ENCODE data around the gene CEP170B.
A peak's percentile ranks its signal among the peaks of the same experiment; 100 is the strongest.

Gene CEP170B

DNA sequence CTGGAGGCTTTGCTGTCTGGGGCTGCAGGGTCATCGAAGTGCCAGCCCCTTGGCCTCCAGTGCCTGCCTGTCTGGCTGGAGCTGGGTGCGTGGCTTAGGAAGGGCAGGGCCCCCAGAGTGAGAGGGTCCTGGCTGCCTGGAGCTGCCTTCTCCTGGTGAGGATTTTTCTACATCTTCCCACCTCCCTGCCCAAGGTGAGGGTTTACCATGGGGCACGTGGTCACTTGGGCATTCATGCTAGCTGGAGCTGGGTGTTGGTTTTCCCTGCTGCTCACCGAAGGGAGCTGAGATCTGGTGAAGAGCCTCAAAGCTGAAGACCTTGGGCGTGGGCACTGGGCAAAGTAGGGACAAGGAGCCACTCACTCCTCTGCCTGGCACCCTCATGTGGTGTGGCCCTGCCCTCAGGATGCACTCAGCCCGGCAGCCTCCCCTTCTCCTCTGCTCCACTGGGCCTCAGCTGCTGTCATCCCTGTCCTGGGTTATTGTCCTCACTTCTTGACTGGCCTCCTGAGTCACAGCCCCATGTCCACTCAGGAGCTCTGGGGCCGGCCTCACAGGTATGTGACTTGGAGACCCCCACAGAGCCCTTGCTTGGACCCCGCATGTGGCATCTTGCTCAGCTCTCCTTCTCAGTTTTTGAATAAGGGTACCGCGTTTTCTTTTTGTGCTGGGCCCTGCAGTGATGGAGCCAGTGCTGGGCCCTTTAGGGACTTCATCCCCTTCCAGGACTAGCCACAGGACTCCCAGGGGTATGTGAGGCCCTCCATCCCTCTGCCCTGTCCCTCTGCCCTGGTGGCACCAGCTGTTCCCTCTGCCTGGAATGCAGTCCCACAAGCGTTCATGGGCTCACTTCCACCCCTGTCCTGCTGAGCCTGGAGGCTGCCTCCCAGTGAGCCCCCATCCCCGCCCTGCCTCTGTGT is 1.6 kb downstream of the CEP170B start:
- no peak for DNase-seq (ENCODE audit: low read depth in 3 of 3, low spot score in 1 of 3)

DNA sequence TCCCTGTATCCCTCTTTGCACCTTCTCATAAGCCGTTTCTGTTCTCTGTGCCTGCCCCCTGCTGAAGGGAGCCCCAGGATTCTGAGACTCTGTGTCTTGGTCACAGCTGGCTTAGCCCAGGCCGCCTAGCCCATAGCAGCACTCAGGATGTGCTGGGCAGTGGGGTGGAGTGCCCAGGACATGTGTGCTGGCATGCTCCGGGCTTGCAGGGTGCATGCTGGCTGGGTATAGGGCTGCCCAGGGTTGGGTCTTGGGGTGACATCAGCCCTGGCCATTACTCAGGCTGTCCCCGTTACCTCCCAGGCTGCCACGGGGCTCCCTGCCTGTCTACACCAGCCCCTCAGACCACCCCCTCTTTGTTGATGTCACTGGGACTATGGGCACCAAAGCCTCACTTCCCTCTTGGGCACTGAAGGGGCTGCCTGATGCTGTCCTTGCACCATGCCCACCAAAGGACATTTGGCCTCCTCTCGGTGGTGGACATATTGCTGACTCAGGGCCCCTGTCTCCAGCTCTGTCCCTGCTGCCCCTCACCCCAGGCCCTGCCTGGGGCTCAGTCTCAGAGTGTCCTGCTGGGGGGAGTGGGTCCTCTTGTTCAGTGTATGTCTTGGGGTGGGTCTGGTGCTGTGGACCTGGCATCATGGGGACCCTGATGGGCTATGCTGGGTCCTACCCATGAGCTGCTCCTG is 2.4 kb downstream of the CEP170B start:
- no peak for DNase-seq (ENCODE audit: low read depth in 3 of 3, low spot score in 1 of 3)

DNA sequence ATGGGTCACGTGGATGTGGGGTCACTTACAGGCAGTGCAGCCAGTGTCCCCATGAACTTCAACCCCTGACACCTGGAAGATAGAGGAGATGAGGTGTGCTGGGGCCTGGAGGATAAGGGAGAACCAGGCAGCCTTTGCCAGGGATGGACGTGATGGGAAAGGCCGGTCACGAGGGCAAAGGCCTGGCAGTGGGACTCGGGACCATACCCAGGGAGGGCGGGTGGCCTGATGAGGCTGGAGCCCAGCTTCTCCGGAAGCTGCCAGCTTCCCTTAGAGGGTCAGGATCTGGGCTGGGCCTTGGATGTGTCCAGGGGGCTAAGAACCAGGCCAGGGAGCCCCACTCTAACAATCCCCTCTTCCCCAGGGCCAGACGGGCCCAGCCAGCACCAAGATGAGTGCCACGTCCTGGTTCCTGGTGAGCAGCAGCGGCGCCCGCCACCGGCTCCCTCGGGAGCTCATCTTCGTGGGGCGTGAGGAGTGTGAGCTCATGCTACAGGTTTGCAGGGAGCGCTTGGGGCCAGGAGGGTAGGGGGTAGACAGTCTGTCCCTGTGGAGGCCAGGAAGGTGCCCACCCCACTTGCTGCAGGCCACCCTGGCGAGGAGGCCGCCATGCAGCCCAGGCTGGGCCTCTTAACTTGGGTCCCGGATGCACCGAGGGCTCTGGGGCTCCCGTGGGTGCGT is 3.1 kb downstream of the CEP170B start:
- DNase-seq (ENCODE audit: low read depth in 3 of 3, low spot score in 1 of 3), result no peak

DNA sequence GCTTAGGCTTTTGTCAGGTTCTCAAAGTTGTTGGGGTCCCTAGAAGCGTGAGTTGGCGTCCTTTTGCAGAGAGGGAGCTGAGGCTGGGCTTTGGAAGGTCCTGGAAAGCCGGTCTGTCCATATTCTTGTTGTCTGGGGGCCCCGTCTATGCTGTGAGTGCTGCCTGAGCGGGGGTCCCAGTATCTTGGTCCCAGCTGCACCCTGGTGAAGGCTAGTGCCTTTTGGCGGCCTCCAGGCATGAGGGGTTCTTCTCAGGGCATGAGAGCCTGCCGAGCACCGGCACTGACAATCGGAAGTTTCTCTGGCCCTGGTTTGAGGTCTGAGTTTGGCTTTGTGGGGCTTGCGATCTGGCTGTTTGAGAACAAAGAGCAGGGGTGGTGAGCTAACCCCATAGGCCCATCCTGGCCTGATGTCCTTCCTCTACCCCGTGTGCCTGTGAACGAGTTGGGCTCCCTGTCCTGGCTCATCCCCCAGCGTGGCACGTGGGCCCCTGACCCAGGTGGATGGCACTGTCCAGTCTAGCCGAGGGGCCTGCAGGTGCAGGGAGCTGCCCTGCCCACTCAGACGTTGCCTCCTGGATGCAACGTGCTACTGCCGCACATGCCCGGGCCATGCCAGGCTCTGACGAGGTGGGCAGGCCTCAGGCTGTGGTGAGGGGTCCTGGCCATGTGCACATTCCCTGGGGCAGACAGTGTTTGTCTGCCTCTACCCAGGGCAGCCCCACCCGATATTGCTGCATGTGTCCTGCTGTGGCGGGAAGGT is 3.9 kb downstream of the CEP170B start:
- DNase-seq (ENCODE audit: low read depth in 3 of 3, low spot score in 1 of 3), result no peak

DNA sequence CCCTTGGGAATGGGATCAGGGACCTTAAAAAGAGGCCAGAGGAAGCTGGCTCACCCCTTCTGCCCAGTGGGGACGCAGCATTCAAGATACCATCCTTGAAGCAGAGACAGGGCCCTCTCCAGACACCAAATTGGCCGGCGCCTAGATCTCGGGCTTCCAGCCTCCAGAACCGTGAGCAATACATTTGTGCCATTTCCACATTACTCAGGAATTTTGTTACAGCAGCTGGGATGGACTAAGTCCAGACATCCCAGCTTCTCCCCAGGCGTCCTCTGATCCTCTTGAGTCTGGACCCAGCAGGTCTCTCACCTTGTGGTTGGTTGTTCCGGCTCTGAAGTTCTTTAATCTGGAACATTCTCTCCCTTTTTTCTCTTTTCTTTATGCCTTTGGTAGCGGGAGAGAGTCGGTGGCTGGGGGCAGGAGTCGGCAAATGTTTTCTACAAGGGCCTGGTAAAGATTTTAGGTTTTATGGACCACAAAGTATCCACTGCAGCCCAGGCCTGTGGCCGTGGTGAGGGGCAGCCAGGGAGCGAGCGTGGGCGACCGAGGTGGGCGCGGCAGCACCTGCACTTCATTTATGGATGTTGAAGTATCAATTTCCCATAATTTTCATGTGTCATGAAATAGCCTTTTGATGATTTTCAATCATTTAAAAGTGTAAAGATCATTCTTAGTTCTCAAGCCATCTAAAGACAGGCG is 4.8 kb downstream of the CEP170B start:
- DNase-seq (ENCODE audit: low read depth in 3 of 3, low spot score in 1 of 3), result no peak

DNA sequence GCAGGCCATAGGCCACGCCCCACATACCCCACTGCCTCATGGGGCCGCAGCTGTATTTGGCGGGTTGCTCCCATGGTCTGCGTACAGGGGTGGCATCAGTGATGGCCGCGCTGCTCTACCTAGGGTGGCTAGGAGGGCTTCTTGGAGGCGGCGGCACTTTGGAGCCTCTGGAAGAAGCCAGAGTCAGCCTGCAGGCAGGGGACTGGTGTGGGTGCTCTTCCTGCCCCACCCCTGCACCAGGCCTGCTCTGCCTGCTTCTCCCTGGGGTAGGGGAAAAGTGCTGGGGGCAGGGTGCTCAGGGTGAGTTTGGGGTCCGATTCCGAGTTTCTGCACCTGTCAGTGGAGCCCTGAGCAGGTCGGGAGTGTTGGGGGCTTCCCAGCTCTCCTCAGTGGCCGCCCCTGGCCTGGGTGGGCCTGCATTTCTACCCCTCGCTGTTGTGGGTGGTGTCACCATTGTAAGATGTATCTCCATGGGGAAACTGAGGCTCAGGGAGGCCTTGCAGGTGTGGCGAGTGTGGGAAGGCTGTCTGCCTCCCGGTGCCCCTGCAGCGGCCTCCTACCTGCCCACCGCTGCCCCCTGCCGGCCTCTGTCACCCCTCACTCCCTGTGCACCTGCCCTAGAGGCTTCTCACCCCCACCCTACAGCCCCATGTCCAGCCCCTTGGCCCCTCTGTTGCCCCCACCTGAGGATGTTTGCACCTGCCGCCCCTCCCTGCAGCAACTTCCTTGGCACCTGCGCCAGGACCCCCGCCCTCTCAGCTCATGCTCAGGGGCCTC is 5.5 kb downstream of the CEP170B start:
- DNase-seq (ENCODE audit: low read depth in 3 of 3, low spot score in 1 of 3), result peak in 1 of 3 donors; percentile 43

DNA sequence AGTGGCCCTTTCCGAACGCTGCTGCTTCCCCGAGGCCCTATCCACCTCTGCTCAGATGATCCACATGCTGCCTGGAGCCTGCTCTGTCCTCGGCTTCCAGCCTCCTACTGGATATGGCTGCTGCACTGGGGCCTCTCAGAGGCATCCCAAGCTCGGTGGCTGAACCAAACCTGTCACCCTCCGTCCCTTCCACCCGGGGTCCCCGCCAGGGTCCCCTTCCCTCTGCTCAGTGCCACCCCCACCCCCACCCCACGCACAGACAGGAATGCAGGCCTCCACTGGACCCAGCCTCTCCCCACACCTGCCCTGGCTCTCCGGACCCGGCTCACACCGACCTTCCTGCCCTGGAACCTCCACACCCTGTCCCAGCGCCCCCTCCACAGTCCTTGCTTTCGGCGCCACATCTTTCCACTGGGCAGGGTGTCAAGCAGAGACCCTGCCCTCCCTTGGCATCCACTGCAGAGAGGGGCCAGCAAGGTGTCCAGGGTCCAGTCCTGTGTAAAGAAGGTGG is 6.1 kb downstream of the CEP170B start:
- no peak for DNase-seq (ENCODE audit: low read depth in 3 of 3, low spot score in 1 of 3)

DNA sequence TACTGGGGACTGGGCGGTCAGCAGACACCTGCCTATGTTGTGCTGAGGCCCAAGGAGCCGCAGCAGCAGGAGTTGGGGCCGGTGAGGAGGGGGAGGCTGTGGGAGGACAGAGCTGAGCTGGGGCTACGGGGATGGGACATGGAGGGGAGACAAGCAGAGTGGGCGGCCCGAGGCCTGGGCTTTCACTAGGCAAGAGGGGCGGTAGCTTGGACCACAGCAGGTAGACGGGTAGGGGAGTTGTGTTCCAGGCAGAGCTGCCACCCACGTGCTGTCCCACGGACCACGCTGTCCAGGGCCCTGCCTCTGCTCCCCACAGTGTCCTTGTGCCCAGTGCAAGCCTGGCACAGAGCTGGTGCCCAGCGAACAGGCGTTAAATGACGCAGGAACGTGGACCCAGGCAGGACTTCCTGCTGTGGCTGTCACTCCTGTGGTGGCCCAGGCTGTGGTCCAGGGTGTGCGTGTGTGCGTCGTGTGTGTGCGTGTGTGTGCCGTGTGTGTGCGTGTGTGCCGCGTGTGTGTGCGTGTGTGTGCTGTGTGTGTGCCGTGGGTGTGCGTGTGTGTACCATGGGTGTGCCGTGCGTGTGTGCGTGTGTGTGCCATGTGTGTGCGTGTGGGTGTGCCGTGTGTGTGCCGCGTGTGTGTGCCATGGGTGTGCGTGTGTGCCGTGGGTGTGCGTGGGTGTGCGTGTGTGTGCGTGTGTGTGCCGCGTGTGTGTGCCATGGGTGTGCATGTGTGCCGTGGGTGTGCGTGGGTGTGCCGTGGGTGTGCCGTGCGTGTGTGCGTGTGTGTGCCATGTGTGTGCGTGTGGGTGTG is 6.8 kb downstream of the CEP170B start:
- DNase-seq (ENCODE audit: low read depth in 3 of 3, low spot score in 1 of 3), result no peak

DNA sequence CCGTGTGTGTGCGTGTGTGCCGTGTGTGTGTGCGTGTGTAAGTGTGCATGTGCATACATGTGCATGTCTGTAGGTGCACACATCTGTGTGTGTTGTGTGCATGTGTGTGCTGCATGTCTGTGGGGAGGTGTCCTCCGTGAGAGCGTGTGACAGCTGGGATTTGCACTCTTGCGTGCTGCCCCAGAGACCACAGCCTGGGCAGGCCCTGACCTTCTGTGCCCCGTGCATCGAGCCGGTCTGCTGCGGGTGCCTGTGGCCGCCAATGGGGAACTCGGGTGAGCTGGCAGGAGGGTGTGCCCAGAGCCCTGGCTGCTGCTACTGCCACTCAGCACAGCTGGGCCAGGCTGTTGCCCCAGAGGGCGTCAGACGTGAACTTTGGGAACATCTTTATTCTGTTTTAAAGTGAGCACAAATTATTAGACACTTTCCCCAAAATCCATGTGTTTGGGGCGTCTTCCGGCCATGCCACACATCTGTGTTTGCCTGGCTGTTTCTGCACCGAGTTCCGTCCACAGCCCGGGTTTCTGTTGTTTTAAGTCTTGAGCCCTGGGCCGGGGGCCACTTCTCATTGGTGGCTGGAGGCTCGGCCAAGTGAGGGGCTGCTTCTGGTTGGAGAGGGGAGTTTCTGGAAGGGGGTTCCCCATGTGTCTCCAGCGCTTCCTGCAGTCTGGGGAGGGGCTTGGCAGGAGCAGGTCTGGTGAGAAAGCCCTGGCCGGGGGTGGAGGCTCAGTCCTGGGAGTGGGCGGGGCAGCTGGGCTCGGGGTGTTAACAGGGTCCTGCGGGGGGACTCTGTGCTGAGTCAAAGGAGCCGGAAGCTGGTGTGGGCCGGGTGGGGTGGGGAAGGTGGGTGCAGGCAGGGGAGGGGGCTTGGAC is 7.6 kb downstream of the CEP170B start:
- no peak for DNase-seq (ENCODE audit: low read depth in 3 of 3, low spot score in 1 of 3)

DNA sequence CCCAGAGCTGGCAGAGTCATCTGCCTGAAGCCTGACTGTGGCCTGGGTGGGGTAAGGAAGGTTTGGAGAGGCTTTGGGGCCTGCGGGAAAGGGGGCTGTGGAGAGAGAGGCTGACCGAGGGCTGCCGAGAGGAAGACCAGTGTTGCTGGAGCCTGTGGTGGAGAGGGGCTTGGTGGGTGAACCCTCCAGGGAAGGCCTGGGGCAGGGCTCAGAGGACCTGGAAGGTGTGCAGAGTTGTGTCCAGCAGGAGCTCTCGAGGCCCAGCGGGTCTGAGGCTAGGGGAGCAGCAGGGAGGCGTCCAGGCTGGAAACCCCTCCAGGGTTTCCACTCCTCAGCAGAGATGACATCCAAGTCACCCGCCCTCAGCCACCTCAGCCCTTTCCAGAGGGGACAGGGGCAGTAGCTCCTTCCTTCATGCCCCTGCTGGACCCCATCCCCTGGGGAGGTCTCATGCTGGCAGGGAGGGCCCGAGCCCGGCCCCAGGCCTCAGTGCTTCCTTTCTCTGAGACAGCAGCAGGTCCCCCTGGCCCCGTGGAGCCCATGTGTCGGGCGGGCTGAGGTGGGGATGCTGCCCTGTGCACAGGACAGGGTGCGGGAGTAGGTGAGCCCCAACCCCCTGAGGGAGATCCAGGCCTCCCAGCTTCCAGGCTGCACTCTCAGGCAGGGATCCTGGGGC is 8.4 kb downstream of the CEP170B start:
- DNase-seq (ENCODE audit: low read depth in 3 of 3, low spot score in 1 of 3), result no peak

DNA sequence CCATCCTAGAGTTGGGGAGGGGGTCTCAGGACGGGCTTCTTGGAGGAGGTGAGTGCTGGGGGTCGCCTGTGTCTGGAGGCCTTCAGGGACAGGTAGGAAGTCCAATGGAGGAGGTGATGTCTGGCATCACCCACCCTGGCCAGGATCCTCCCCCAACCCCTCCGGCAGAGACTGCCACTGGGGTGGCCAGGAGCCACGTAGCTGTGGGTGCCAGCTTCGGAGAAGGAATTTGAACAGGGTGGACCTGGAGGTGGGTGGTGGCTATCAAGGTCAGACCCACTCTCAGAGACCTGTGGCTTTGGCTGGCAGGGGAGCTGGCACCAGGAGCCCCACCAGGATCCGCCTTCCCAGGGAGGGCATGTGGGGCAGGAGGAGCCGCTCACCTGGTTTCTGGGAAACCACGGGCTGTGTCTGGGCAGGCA is 9.1 kb downstream of the CEP170B start:
- DNase-seq (ENCODE audit: low read depth in 3 of 3, low spot score in 1 of 3), result no peak

DNA sequence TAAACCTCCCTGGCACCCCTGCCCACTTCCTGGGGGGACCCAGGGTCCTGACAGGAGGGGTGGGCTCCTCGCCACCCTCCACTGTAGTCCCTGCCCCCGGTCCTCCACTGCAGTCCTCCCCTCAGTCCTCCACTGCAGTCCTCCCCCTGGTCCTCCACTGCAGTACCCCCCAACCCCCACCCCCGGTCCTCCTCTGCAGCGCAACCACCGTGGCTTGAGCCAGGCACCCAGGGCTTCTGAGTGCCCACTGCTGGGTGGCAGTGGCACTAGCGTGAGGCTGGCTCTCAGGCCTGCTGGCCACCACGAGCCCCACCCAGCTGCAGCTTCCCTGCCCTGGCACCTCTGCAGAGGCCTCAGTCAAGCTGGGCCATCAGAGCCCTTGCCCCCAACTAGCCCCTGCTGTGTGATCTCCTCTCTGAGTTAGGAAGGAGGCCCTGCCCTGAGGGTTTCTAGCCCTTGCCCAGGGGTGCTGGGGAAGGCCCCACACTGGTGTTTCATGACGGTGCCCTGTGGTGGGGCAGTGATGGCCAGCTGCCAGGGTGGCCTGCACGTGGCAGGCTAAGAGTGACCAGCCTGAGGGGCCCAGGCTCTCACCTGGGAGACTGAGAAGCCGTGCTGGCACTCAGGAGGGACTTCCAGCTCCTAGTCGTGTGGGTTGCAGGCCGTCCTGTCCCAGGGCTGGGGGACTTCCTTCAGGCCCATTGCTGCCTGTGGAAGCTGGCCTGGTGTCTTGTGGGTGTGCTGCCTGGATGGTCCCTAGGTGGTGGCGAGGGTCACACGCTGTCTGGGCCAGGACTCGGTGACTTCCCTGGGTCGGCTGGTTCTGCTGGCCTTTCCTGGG is 9.7 kb downstream of the CEP170B start:
- no peak for DNase-seq (ENCODE audit: low read depth in 3 of 3, low spot score in 1 of 3)

DNA sequence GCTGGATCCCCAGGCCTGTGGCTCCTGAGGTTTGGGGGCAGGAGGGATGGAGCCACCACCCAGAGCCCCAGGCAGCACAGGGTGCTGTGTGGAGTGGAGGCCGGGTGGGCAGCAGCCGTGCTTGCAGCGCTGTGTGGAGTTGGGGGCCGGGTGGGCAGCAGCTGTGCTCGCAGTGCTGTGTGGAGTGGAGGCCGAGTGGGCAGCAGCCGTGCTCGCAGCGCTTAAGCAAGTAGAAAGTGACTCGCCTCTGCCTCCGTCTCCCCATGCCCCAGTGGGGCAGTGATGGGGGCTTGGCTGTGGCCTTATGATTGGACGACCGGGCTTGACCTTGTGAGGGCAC is 10.3 kb downstream of the CEP170B start:
- no peak for DNase-seq (ENCODE audit: low read depth in 3 of 3, low spot score in 1 of 3)

DNA sequence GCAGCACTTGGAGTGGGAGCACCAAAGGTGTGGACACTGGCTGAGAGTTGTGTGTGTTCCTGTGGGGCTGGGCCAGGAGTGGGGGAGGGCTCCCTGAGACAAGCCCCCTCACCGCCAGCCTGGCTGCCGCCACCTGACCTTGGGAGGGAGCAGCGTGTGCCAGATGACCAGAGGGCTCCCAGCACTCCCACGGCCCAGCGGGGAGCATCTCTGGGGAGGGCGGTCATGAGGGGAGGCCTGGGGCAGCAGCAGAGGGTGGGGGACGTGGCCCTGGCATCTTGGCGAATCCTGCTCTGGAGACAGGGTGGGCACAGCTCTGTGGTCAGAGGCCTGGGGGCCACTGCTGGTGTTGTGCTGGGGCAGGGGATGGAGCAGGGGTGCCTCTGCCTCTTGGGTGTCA is 10.7 kb downstream of the CEP170B start:
- no peak for DNase-seq (ENCODE audit: low read depth in 3 of 3, low spot score in 1 of 3)

DNA sequence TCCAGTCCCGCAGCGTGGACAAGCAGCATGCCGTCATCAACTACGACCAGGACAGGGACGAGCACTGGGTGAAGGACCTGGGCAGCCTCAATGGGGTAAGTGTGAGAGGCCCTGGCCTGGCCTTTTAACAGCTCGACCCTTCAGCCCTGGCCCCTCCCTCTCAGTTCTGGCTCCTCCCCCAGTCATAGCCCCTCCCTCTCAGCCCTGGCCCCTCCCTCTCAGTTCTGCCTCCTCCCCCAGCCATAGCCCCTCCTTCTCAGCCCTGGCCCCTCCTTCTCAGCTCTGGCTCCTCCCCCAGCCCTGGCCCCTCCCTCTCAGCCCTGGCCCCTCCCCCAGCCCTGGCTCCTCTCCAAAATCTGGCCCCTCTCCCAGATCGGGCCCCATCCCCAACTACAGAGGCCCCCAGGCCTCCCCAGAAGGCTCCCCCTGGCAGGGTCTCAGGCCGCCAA is 11.2 kb downstream of the CEP170B start:
- peak in 1 of 3 donors; percentile 10 for DNase-seq (ENCODE audit: low read depth in 3 of 3, low spot score in 1 of 3)

DNA sequence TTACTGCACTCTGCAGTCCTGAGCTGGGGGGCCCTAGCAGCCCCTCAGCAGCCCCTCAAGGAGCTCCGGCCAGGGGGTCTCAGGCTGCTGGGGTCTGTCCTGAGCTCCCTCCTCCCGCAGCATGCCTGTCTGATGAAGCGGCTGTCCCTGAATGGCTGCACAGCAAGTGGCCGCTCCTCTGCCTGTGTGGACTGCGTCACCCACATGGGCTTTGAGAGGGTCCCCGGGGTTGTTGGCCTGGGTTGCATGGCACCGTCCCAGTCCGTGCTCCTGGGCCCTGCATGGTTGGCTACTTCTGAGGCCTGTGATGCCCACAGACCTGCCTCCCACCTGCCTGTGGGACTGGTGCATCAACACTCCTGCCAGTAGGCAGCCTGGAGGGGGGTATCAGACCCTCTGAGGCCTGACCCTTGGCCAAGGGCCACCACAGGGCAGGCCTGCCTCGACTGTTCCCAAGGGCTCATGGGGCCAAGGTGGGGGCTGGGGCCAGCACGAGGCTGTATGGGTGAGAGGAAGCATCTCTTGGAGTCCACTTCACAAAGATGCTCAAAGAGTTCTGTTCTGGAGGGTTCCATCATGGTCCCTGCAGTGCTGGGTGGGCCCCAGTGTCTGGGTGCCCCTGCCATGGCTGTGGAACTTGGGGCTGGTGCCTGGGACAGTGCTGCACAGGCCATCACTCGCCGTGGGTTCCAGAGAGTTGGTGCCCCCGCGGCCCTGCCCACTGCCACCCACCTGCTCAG is 12.2 kb downstream of the CEP170B start:
- DNase-seq (ENCODE audit: low read depth in 3 of 3, low spot score in 1 of 3), result no peak

Data from stimulated activated CD4-positive, alpha-beta T cell treated with anti-CD3 and anti-CD28 coated beads, TNF-alpha, amount 100 ng/mL, for 1 hour (primary cell).